Uterus (tissue), 2 donors: ENCODE data around the gene ZNF747.

Source experiments
- POLR2A ChIP-seq, 2 donors: fragments of 450-650 bp; IDR thresholded peaks; one replicate each; pipeline ENCODE4 v1.6.1; 2016; ENCODE audit warnings: antibody characterized with exemption in 2 of 2, mild to moderate bottlenecking in 1 of 2, moderate library complexity in 1 of 2
- TF ChIP-seq, protein P1 (sequence below), 4 experiments: fragments of 200-600 bp in 2 of 4; fragments of 450-650 bp in 2 of 4; sonication (generic) in 2 of 4; IDR thresholded peaks; one replicate each; pipeline ENCODE4 v1.5.1; 2016 to 2019; ENCODE audit warnings: antibody characterized with exemption in 4 of 4, mild to moderate bottlenecking in 2 of 4, moderate library complexity in 1 of 4

DNA sequence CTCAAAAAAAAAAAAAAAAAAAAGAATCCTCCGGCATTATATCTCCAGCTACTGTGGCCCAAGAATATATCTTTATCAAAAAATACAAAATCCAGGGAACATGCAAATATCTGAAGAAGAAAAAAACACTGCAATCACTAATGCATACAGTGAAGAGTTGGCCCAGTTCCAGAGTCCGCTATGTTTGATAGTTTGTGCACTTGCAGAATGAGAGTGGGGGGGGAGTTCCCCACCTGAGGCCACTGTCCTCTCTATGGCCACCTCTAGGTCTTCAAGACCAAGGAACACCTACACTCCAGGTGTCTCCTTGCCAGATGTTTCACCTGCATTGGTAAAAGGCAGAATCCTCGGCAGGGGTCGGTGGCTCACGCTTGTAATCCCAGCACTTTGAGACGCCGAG is 46.8 kb upstream of the ZNF747 start:
- TF ChIP-seq, protein P1, sequence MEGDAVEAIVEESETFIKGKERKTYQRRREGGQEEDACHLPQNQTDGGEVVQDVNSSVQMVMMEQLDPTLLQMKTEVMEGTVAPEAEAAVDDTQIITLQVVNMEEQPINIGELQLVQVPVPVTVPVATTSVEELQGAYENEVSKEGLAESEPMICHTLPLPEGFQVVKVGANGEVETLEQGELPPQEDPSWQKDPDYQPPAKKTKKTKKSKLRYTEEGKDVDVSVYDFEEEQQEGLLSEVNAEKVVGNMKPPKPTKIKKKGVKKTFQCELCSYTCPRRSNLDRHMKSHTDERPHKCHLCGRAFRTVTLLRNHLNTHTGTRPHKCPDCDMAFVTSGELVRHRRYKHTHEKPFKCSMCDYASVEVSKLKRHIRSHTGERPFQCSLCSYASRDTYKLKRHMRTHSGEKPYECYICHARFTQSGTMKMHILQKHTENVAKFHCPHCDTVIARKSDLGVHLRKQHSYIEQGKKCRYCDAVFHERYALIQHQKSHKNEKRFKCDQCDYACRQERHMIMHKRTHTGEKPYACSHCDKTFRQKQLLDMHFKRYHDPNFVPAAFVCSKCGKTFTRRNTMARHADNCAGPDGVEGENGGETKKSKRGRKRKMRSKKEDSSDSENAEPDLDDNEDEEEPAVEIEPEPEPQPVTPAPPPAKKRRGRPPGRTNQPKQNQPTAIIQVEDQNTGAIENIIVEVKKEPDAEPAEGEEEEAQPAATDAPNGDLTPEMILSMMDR (IDR thresholded peaks at IDR 0.05), result no peak
- TF ChIP-seq POLR2A (IDR thresholded peaks at IDR 0.05), result no peak
